ENCODE measurements around the gene SSR4.
"Not testable (repeated sequence)": the region's sequence is repeated elsewhere in the genome, so short reads cannot be mapped to it uniquely, and the experiment has no call there.

Gene SSR4
- 42.0 reads per million, percentile 64 among the genes with 10 or more reads in this experiment for total RNA-seq

GRCh38 chrX:153794018-153794896 lies at the start of gene SSR4, which contains the start of gene IDH3G:
Gene SSR4 (plus strand): TSS chrX:153794668. CDS start chrX:153794688, 20 bp downstream.
Gene IDH3G (minus strand): TSS chrX:153794375. CDS start chrX:153794326, 49 bp downstream.
- peak; percentile 92 for DNase-seq

GRCh38 chrX:153745067-153745433 lies 49.4 kb upstream of the SSR4 start:
- DNase-seq: not testable (repeated sequence)

- no peak for DNase-seq
These were observed 48.1 kb upstream of the SSR4 start for GRCh38 chrX:153746359-153746758.

GRCh38 chrX:153746991-153747390 lies 47.5 kb upstream of the SSR4 start:
- not testable (repeated sequence) for DNase-seq

- not testable (repeated sequence) for DNase-seq
These were observed 45.5 kb upstream of the SSR4 start for GRCh38 chrX:153749017-153749416.

GRCh38 chrX:153750127-153750774 lies 44.2 kb upstream of the SSR4 start:
- DNase-seq: no peak

GRCh38 chrX:153755136-153755535 lies 39.3 kb upstream of the SSR4 start:
- no peak for DNase-seq

- no peak for DNase-seq
These were observed 32.6 kb upstream of the SSR4 start for GRCh38 chrX:153761863-153762262.

- no peak for DNase-seq
These were observed 31.8 kb upstream of the SSR4 start for GRCh38 chrX:153762626-153763173.

- DNase-seq: no peak
These were observed 31.1 kb upstream of the SSR4 start for GRCh38 chrX:153763298-153763932.

- DNase-seq: peak; percentile 69
These were observed 30.3 kb upstream of the SSR4 start, which contains the start of gene PLXNB3 for GRCh38 chrX:153763989-153764755. Gene PLXNB3 (plus strand): TSS chrX:153764249. CDS start chrX:153765536, 1,287 bp downstream.

GRCh38 chrX:153764786-153765137 lies 29.7 kb upstream of the SSR4 start:
- no peak for DNase-seq

- DNase-seq: no peak
These were observed 29.1 kb upstream of the SSR4 start for GRCh38 chrX:153765138-153766079.

GRCh38 chrX:153766098-153766817 lies 28.2 kb upstream of the SSR4 start:
- no peak for DNase-seq

- DNase-seq: no peak
These were observed 27.4 kb upstream of the SSR4 start for GRCh38 chrX:153766871-153767673.

GRCh38 chrX:153767674-153768055 lies 26.8 kb upstream of the SSR4 start:
- no peak for DNase-seq

- DNase-seq: no peak
These were observed 25.9 kb upstream of the SSR4 start for GRCh38 chrX:153768311-153769157.

GRCh38 chrX:153769158-153769864 lies 25.2 kb upstream of the SSR4 start:
- DNase-seq: no peak
